ENCODE measurements around the gene CFAP99.
"Not testable (repeated sequence)": the region's sequence is repeated elsewhere in the genome, so short reads cannot be mapped to it uniquely, and the experiment has no call there.

CFAP99 gene

GRCh38 chr4:2412885-2413716 is 5.7 kb upstream of the CFAP99 start:
- peak; percentile 71 for DNase-seq

DNA sequence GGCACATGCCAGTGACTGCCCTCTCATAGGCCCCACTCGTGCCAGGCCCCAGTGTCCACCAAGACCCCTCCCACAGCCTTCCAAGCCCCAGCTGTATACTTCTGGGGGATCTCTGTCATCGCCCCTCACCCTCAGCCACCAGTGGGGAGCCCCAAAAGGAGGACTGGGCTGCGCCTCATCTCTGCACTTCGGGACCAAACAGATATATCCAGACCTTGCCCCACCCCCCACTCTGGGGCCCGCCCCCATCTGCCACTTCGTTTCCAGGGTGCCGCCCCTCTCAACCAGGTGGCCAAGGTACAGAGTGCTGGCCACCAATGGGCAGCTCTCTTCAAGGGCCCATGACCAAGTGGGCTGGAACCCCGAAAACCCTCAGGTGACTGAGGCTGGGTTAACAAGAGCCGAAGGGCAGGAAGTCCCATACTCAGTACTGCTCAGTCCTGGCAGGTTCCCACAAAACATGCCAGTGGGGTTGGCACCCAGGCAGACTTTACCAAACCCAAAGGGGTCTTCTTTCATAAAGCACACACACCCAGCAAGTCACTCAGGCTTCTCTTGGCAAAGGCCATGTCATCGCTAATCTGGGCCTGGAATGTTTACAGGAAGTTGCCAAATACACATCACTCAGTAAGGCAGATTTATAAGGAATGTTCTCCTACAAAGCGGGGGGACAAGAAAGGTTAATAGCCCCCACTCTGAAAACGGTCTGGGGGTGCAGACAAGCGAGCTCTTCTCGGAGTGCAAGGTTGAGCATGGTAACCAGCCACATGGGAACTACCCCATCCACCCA is 4.7 kb upstream of the CFAP99 start:
- DNase-seq: no peak

GRCh38 chr4:2415213-2415612 is 3.5 kb upstream of the CFAP99 start:
- no peak for DNase-seq

DNA sequence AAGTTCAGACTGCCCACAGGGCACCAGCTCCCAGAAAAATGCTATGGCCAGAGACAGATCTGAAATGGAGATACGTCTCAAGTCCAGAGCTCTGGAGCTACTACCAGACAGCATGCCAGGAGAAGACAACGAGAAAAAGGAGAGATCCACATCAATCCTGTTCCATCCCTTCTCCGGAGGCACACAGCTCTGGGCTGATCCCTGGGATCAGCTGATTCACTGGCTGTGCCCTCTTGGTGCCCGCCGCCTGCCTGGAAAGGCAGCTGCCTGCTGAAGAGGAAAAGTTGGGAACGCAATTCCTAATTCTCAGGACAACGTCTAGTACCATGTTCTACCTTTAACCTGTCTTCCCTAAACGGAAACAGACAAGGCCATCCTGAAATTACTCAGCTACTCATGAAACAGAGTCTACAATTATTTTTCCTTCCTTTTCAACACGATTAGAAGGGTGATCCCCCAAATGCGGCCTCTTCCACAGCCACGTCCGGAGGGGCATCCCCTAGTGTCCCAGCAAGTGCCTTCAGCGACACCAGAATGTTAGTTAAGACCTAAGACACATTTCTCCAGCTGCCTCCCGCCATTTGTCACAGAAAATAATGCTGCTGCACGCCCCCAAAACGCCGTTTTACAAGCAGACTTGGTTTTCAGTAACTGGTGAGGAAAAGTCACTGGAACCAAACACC is 2.7 kb upstream of the CFAP99 start:
- DNase-seq: no peak

DNA sequence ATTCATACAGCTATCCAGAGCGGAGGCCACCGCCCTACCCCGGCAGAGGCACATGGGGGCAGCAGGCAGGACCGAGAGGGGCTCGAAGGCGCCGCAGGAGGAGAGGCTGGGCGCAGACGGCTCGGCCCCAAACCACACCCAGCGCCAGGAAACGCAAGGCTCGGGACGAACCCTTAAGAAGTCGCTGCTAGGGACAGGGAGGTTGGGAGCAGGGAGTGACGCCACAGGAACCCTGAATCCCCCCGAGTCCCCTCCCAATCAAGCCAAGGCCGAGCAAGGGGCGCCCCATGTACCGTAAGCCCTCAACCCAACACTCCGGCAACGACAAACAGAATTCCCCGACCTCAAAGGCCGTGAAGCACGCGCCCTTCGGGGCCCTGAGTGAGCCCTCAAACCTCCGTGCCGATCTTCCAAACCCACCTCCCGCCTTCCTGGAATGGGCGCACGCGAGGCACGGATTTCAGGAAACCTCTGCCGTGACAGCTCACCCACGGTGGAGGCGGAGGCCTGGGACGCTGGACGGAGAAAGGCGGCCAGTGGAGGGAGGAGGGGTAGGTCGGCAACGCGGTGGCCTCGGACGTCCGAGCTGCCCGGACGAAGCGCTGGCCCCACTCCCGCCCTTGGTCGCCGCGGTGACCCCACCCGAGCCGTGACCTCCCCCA is 2.1 kb upstream of the CFAP99 start:
- DNase-seq: no peak

GRCh38 chr4:2417226-2417764 is 1.5 kb upstream of the CFAP99 start:
- DNase-seq: no peak

DNA sequence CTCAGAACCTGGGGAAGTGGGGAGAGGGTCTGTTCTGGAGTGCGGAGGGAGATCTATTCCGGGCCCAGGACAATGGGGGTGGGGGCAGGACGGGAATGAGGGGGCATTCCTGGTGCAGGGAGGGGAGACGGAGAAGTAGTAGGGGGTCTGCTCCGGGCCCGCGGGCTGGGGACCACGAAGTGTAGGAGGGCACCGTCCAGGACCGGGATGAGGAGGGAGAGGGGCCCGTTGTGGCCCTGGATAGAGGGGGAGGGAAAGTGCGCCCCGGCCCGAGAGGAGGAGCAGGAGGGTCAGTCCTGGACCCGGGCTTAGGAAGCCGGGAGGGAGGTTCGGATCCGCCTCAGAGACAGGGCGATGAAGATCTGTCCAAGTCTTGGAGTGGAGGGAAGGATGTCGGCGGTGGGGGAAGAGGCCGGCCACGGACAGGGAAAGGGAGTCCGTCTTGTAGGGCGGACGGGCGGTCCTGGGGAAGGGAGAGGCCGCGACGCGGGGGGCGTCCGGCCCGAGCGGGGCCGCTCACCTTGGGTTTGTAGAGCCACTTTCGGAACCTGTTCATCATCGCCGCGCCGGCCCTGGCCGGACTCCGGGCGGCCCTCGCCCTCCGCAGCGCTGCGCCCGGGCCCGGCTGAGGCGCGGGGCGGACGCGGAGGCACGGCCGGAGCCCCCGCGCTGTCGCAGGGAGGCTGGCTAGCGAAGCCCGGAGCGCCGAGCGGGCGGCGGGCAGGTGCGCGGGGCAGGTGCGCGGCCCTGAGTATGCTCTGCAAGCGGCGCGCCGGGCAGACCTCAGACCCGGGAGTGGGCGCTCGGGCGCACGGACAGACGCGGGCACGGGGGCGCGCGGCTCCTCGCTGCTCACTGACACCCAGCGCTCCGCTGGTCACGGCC is 748 bp upstream of the CFAP99 start, which contains the start of gene ZFYVE28:
Gene ZFYVE28 (minus strand): TSS at position 881 of the 885 bp plus-strand sequence. CDS start 322 bp downstream, at position 559.
- no peak for DNase-seq

GRCh38 chr4:2419814-2420213 is 1.1 kb downstream of the CFAP99 start:
- no peak for DNase-seq

- DNase-seq: no peak
Measured at GRCh38 chr4:2421928-2422327, 3.2 kb downstream of the CFAP99 start.

DNA sequence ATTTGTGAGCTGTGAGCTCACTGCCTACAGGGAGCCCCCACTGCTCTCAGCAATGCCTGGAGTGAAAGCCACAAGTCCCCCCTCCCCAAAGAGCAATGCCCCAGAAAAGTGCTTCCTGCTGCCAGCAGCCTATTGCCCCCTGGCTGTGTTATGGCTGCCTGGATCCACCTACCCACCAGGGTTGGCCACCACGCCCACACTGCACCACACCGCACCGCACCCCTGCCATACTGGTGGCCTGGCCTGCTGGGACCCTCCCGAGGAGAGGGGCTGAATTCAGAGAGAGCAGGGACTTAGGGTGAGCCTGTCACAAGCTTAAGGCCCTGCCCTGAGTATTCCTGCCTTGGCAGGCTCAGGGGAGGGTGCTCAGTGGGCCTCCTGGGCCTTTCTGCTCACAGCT is 4.3 kb downstream of the CFAP99 start:
- DNase-seq: no peak

DNA sequence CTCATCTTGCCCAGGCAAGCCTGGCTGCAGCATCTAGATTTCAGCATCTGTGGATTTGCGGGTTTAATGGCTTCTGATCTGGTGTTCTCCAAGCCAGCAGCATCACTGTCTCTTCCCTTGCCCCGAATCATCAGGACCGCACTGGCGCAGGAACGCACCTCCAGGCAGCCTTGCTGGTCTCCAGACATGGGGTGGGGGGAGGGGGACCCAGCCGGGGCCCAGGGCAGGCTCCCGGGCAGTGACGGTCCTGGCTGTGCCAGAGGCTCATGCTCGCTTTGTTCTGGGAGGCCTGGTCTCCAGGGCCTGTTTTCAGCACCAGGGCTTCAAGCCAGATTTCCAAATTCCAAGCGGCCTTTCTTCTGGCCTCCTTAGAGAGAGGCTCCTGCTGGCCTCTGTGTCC is 4.9 kb downstream of the CFAP99 start:
- no peak for DNase-seq

- DNase-seq: no peak
Measured at GRCh38 chr4:2424581-2424980, 5.8 kb downstream of the CFAP99 start.

GRCh38 chr4:2425386-2426068 is 6.8 kb downstream of the CFAP99 start:
- DNase-seq: no peak

GRCh38 chr4:2426069-2426397 is 7.3 kb downstream of the CFAP99 start:
- DNase-seq: no peak

DNA sequence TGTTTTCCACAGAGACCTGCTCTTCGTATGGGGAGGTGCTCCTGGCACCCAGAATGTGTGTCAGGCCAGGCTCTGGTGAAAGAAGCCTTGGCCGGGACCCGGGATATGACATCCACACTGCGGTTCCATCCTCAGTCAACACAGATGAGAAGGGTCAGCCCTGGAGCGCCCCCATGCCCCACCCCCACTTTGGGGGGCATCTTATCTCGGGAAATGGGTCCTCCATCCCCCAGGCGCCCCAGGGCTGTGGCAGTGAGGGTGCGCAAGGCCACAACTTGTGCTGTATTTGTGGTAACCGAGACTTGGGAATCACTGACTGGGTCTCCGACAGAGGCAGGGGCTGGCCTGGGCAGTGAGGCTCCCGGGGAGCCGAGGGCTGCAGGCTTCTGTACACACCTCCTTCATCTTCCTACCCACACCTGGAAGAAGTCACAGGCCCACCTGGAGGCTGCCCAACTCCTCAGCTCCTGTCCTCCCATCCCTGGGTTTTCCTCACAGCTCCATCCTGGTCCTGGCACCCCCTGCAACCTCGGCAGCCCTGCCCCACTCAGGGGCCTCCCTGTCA is 8.0 kb downstream of the CFAP99 start:
- no peak for DNase-seq

DNA sequence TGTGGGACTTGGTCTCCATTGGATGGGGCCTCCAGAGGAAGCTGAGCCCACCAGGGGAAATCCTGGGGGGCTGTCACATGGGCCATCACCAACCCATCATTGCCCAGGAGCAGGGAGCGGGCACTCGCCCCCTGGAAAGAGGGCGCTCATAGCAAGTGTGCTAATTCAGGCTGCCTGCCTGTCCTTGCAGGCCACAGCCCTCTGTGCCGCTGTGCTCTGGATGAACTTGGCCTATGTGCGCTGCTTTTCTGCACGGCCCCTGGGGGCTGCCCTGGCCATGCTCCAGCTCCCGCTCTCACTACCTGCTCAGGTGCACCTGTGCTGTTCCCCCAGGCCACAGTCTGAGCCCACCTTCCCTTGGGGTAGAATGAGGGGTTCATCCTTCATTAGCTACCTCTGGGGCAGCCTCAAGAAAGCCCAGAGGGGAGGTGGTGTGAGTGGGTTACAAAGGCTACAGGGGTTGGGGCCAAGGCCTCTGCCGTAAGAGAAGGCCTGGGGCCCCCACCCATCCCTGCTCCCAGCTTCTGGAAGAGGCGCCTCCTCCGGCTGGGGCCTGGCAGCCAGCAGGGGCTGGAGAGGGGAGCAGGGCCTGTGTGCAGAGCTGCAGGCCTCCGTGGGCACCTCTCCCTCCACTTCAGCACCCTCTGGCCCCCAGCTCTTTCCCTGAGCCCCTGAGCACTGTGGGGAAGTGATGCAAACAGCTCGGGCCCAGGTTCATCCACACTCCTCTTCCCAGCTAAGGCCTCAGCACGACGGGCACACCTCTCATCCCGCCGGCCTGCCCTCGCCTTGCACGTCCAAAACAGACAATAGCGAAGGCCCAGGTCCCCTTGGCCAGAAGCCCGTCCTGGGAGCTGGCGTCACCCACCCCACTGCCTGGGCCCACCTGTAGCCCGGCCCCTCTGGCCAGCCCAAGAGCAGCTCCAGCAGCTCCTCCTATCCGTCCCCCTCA is 8.9 kb downstream of the CFAP99 start:
- DNase-seq: no peak

DNA sequence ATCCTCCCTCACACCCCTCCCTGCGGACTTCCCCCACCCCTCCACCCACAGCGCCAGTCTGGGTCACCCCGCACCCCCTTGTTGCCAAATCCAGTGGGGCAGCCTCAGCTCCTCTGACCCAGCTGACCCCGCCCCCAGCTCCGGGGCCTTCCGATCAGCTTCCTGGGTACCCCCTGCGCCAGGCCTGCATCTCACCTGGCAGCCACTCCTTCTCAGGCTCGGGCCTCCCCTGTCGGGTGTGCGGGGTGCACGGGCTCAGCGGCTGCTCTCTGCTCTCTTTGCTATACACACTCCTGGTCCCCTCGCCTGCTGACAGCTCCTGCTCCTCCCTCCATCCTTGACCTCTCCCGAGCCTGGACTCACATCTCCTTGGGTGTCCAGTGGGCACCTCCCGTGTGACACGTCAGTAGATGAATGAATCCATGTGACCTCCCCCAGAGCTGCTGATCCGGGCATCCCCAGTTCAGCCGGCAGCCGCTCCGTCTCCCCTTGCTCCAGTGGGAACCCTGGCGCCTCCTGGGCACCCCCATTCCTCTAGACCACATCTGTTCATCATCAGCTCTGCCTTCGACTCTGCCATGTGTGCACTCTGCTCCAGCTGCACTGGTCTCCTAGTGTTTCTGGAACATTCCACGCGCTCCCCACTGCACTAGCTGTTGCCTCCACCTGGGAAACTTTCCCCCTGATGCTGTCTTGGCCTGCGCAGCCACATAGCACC is 9.9 kb downstream of the CFAP99 start:
- no peak for DNase-seq

DNA sequence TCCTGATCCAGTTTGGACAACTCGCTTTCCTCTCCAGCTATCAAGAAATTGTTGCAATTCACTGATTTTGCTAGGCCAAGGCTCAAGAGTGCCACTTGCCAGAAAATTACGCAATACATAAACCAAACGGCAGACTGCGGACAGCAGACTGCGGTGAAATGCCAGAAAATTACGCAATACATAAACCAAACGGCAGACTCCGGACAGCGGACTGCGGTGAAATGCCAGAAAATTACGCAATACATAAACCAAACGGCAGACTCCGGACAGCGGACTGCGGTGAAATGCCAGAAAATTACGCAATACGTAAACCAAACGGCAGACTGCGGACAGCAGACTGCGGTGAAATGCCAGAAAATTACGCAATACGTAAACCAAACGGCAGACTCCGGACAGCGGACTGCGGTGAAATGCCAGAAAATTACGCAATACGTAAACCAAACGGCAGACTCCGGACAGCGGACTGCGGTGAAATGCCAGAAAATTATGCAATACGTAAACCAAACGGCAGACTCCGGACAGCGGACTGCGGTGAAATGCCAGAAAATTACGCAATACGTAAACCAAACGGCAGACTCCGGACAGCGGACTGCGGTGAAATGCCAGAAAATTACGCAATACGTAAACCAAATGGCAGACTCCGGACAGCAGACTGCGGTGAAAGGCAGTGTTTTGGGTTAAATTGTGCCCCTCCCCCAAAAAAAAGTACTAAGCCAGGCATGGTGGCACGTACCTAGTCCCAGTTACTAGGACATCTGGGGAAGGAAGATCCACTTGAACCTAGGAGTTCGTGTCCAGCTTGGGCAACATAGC is 11.4 kb downstream of the CFAP99 start:
- DNase-seq: not testable (repeated sequence)

All from SIG-M5 (cell line).